GM21786 (cell line): ENCODE data around the gene AMBRA1.
A peak's percentile ranks its signal among the peaks of the same experiment; 100 is the strongest.
"Not testable (repeated sequence)": the region's sequence is repeated elsewhere in the genome, so short reads cannot be mapped to it uniquely, and the experiment has no call there.

Source experiments
- ATAC-seq: cut with Tn5 transposase; IDR thresholded peaks from one replicate; pipeline ENCODE4 v1.9.1; 2021; ENCODE audit not compliant: unreplicated experiment

AMBRA1 gene

GRCh38 chr11:46534711-46535110 is 59.1 kb downstream of the AMBRA1 start:
- no peak for ATAC-seq

- ATAC-seq: no peak
Observed at GRCh38 chr11:46533396-46534100, 60.3 kb downstream of the AMBRA1 start.

DNA sequence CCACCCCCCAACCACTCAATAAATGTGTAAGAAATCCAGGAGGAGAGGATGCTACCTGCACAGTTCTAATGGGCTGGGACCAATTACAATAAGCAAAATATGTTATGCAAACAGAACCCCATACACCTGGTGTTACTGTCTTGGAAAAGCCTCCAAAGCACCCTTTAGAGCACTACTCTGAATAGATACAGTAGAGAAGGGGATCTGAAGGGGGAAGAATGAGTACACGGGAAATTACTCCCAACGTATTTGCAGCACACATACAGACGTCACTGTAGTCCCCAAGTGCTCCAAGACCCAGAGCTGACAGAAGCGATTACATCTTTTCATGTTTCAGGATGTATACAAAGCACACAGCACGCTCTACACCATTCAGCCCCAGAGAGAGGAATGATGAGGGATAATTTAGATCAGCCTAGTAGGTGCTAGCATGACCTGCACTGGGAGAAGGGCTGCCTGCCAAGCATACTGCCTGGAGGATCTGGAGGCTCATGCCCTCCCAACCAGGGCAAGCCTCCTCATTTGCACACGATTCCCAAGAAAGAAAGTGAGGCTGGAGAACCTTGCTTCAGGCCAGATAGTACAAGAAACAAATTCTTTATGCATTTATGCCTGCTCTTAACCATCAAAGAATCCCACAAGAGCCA is 63.8 kb downstream of the AMBRA1 start:
- no peak for ATAC-seq

GRCh38 chr11:46529095-46529905 is 64.5 kb downstream of the AMBRA1 start:
- ATAC-seq: peak; percentile 80

DNA sequence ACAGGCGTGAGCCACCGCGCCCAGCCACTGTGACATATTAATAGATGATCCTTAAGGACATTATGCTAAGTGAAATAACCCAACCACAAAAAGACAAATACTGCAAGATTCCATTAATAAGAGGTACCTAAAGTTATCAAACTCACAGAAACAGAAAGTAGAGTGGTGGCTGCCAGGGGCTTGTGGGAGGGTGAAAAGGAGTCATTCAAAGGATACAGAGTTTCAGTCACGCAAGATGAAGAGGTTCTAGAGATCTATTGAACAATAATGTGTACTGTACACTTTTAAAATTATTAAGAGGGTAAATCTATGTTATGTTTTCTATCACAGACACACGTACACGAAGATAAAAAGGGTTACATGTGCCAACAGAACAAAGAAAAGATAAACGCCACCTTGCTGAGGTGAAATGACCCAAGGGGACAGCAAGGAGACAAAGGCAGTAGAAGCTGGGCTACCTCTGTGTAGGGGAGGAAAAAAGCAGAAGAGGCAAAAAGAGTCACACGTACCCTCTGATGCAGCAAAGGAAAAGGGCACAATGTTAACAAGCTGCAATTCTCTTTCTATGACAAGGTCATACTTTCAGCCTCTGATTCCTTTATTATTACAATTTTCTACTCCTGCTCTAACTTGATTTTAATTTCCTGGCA is 65.3 kb downstream of the AMBRA1 start:
- ATAC-seq: no peak

- no peak for ATAC-seq
Observed at GRCh38 chr11:46527591-46528130, 66.2 kb downstream of the AMBRA1 start.

DNA sequence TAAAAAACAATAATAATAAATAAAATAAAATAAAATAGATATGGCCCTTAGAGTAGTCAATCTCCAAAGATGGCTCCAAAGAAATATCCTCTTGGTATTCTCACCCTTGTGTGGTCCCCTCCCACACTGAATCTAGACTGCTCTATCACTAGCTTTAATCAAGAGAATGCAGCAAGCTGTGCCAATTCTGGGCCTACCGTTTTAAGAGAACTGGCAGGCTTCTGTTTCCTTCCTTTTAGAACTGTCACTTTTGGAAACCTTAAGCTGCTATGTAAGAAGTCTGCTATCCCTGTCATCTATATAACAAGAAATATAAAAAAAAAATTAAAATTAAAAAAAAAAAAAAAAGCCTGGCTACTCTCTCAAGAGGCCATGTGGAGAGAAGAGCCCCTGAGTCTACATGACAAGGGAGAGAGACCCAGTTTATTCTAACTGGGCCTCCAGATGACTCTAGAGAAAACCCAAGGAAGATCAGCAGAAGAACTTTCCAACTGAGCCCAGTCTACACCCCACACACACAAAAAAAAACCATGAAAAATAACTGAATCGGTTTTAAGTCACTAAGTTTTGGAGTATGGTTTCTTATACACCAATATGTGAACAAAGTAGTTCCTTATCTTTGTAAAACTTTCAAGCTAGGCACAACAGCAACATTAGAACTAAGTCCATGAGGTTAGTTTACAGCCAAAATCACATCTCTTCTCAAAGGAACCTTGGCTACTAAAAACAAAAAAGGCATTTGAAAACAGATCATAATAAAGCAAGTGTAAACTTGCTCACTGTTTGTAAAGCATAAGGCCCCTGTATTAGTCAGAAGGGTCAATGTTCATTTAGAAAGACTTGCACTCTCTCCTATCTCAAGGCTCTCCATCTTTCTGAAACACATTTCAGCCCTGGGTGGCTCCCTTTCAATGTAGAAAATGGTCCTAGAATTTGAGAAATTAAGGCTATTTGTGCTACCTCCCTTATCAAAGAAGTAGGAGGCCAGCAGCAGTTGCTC is 67.3 kb downstream of the AMBRA1 start:
- no peak for ATAC-seq

GRCh38 chr11:46524201-46524770 is 69.5 kb downstream of the AMBRA1 start:
- no peak for ATAC-seq

- no peak for ATAC-seq
Observed at GRCh38 chr11:46523290-46523689, 70.5 kb downstream of the AMBRA1 start.

DNA sequence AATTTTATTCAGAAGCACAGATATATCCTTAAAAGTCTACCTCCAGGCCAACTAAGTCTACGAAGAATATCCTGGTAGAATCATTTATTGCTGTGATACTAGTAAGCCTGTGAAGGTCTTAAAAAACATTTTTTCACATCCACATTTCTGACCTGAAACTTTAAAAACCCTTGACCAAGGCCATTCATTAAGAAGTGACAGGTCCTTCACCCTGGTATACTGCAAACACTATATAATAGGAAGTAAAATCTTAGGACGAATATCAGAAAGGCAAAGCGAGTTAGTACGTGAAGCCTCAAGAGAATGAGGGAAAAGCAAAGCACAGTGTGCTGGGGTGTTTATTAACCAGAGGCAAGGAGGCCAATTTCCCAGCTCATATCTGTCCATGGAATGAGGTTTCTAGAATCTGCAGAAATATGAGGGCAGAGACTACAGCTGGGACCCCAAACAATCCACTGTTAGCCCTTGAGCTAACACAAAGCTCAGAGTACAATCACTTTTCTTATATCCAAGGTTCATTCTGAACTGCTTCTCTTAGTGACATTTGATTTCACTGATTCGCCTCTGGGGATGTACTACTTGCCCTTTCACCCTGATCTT is 71.0 kb downstream of the AMBRA1 start:
- no peak for ATAC-seq

DNA sequence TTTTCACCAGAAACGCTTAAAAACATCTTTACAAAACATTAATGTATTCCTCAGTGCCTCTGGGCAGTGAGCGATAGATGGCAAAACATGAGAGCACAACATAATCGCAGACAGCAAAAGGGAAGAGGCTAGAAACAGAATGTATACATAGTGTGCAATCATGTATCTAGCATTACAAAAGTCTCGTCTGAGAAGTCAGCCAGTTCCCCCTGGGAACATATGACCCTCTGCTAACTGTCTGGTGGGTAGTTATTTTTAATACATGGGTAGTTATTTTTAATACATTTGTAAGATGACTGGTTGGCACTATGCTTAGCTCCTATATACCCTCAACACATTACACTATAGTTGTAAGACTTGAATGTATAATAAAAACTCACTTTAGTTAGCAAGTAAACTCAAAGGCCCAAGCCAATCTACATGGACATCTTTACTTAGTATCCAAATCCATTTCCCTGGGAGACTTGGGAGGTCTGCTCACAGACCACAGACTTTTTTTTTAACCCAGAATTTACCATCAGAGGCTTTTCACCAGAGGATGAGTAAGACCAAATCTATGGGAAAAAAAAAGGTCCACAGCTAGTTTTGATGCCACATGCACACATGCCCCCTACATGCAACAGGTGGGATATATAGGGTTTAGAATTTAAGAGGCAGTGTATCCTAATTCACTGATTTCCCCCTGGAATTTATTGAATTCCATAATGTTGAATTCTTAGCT is 71.7 kb downstream of the AMBRA1 start:
- ATAC-seq: no peak

GRCh38 chr11:46520971-46521745 is 72.7 kb downstream of the AMBRA1 start:
- ATAC-seq: no peak

DNA sequence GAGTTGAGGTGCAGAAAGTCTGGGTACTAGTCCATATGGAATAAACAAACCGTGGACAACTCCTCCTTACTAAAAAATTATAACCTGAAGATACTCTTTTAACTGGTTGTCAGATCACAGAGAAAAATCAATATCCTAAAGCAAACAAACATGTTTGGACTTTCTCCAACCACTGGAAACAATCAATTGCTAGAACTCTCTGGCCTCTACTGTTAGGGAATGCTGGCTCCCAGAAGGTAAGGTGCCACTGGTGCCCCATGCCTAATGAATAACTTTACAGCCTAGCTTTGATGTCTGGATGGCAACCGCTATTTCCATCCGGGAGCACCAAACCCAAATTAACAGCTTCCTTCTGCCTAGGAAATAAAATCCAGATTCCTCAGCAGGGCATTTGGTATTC is 74.5 kb downstream of the AMBRA1 start:
- no peak for ATAC-seq

DNA sequence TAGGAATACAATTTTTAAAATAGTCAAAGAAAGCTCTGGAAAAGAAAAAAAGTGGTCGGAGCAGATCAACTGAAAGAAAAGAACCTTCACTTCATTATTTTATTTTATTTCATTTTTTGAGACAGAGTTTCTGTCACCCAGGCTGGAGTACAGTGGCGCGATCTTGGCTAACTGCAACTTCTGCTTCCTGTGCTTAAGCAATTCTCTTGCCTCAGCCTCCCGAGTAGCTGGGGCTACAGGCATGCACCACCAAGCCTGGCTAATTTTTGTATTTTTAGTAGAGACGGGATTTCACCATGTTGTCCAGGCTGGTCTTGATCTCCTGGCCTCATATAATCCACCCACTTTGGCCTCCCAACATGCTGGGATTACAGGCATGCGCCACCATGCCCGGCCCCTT is 74.9 kb downstream of the AMBRA1 start:
- ATAC-seq: not testable (repeated sequence)

DNA sequence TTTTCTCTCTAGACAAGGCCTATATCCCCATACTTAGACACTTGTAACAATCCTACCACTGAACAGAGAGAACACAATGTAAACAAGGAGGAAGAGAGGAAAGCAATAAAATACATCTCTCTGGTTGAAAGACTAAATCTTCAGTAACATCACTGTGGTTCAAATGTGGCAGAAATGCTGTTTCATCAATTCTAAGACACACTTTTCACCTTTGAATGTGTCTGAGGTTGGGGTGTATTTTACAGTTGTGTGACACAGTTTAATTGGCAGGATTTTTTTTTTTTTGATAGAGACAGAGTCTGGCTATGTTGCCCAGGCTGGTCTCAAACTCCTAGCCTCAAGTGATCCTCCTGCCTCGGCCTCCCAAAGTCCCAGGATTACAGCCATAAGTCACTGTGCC is 79.5 kb downstream of the AMBRA1 start:
- no peak for ATAC-seq

GRCh38 chr11:46513934-46514342 is 79.9 kb downstream of the AMBRA1 start:
- no peak for ATAC-seq

DNA sequence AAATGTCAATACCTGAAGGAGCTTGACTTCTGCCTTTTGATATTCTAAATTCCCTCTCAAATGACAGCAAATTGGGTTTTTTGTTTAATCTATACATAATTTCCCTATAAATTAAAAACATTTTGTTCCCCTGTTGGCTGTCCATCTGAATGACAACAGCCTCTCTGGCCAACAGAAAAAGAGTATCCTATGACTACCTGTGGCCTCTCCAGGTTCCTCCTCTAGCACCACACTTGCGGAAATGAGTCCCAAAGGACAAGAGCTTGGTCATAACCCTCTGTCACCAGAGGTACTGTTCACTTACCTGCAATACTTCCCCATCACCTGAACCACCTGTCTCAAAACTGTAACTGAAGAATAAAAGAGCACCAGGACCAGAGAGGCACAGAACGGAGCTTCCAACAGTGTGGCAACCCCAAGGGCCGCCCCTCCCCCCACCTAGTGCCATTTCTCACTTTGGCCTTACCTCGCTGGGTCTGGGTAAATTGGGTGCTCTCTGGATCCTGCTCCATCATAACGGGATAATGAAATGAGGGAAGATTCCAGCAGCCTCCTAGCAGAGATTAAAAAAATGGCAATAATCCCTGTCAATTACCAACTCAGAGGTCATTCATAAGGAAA is 81.5 kb downstream of the AMBRA1 start:
- no peak for ATAC-seq
